Colonic mucosa (tissue), 4 donors: ENCODE measurements around the gene TTC22. TPM values are rescaled to one million over a fixed set of nuclear protein-coding genes. Genes with fewer than 3 reads are reported as not detected.

ENCODE experiments used
- DNase-seq: peaks from one replicate; pipeline ENCODE4 v3.0.0-alpha.2; 2020
- H3K27ac ChIP-seq: fragments of 200-600 bp; one replicate; pipeline ENCODE4 v1.8.0; 2021
- H3K27me3 ChIP-seq: fragments of 200-600 bp; one replicate; pipeline ENCODE4 v1.8.0; 2021
- H3K36me3 ChIP-seq: fragments of 200-600 bp; one replicate; pipeline ENCODE4 v1.8.0; 2021
- H3K4me1 ChIP-seq: fragments of 200-600 bp; one replicate; pipeline ENCODE4 v1.8.0; 2021; ENCODE audit warnings: mild to moderate bottlenecking
- H3K4me3 ChIP-seq: fragments of 200-600 bp; one replicate; pipeline ENCODE4 v1.8.0; 2021
- H3K9ac ChIP-seq, 2 donors: one replicate each; pipeline ENCODE4 v1.7.0; 2013; ENCODE audit warnings: control low read depth in 2 of 2, low read depth in 2 of 2, low read length in 2 of 2
- H3K9me3 ChIP-seq: fragments of 200-600 bp; one replicate; pipeline ENCODE4 v1.8.0; 2021
- intact Hi-C: fragments of 100-400 bp; cut with DNase I; formaldehyde crosslinking; loops from one replicate; pipeline ENCODE4 v1.14.1; 2022
- total RNA-seq, 2 donors: library from RNA; stranded (reverse); fragmentation: NEBNext Ultra II Directional in 1 of 2; extraction: Animal tissue kit (Norgen Biotek cat#: 25700) in 1 of 2; gene quantifications; one replicate each; pipeline ENCODE4 v1.2.1, GENCODE V29; 2021
- TF ChIP-seq, protein P1 (sequence below): fragments of 200-600 bp; IDR thresholded peaks from one replicate; pipeline ENCODE4 v1.8.0; 2022; ENCODE audit warnings: antibody characterized with exemption, mild to moderate bottlenecking
- donor health status: healthy.
- donor health status: DM: no; HTN: no; CAD: no.
- donor health status: DM: no; HTN: no; CAD: no.

TTC22 gene
- total RNA-seq, 2 donors from 2014 or later, result 52.4 to 80.6 TPM

DNA sequence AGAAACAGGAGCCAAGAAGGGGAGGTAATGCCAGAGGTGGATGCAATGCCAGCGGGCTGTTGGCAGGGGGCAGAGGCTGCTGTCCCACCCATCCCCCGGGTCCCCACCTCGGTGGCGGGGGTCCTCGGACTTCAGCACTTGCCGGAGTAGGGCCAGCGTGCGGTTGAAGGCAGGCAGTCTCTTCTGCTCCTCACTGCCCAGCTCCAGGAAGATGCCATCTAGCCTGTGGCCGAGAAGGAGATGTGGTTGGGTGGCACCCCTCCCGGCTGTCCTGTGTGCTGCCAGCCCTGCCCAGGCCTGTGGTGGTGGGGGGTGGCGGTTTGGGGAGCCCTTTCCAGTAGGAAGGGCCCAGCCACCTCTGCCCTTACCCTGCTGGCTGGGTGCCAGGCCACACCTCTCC is 13.5 kb downstream of the TTC22 start:
- H3K36me3 ChIP-seq, result no peaks in the 10 kb centered on the region
- no peaks in the 10 kb centered on the region for H3K4me1 ChIP-seq
- no peaks in the 10 kb centered on the region for H3K9me3 ChIP-seq
- intact Hi-C loops, result no loop called here
- H3K27ac ChIP-seq, result no peak overlapping the region
- H3K9ac ChIP-seq, result no peak overlapping the region
- TF ChIP-seq, protein P1, sequence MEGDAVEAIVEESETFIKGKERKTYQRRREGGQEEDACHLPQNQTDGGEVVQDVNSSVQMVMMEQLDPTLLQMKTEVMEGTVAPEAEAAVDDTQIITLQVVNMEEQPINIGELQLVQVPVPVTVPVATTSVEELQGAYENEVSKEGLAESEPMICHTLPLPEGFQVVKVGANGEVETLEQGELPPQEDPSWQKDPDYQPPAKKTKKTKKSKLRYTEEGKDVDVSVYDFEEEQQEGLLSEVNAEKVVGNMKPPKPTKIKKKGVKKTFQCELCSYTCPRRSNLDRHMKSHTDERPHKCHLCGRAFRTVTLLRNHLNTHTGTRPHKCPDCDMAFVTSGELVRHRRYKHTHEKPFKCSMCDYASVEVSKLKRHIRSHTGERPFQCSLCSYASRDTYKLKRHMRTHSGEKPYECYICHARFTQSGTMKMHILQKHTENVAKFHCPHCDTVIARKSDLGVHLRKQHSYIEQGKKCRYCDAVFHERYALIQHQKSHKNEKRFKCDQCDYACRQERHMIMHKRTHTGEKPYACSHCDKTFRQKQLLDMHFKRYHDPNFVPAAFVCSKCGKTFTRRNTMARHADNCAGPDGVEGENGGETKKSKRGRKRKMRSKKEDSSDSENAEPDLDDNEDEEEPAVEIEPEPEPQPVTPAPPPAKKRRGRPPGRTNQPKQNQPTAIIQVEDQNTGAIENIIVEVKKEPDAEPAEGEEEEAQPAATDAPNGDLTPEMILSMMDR, result no peak
- no peak overlapping the region for H3K4me3 ChIP-seq
- no peak for DNase-seq
- no peaks in the 10 kb centered on the region for H3K27me3 ChIP-seq

DNA sequence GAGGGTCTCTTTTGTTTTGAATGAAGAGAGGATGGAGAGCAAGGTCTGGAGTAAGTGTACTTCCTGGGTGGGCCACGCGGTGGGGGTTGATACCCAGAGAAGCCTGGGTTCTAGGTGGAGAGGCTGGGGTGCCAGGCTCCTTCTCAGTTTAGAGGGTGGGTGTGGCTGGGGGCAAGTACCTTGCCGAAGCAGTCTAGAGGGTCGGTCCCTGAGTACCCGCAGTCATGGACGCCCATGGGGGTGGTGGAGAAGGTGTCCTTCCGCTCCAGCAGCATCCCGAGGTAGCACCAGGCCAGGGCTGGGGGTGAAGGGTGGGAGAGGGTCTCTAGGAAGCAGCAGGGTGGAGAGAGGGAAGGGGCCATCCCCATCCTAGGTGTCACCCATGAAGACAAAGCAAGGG is 14.3 kb downstream of the TTC22 start:
- intact Hi-C loops, result no loop called here

DNA sequence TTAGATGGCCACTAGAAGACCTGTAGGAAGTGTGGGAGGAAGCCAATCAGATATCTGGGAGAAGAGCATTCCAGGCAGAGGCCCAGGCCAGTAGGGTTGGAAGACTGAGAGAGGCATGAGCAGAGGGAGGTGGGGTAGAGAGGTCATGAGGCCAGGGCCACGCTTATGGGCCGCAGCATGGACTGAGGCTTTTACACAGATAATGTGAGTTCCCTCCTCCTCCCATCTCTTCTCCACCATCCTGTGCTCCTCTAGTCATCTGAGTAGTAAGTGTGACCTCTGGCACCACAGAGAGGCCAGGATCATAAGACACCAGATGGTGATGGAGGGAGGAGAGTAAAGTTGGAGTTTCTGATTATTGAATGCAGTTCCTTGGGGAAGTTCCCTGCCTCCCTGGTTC is 17.1 kb downstream of the TTC22 start:
- intact Hi-C loops, result no loop called here
- Histone ChIP-seq H3K4me1 (no peaks in the 10 kb centered on the region), H3K27me3 (no peaks in the 10 kb centered on the region), H3K27ac (no peak overlapping the region), H3K36me3 (no peaks in the 10 kb centered on the region), H3K9me3 (no peaks in the 10 kb centered on the region), H3K4me3 (no peak overlapping the region), H3K9ac (no peak overlapping the region)
- TF ChIP-seq, protein P1, result no peak
- DNase-seq, result no peak

More for the DNA sequence above, 14.3 kb downstream of the TTC22 start:
- no peak for DNase-seq
- Histone ChIP-seq H3K27ac (no peak overlapping the region), H3K4me3 (no peak overlapping the region), H3K27me3 (no peaks in the 10 kb centered on the region), H3K4me1 (no peaks in the 10 kb centered on the region), H3K9me3 (no peaks in the 10 kb centered on the region), H3K36me3 (no peaks in the 10 kb centered on the region), H3K9ac (no peak overlapping the region)
- TF ChIP-seq, protein P1, result no peak

DNA sequence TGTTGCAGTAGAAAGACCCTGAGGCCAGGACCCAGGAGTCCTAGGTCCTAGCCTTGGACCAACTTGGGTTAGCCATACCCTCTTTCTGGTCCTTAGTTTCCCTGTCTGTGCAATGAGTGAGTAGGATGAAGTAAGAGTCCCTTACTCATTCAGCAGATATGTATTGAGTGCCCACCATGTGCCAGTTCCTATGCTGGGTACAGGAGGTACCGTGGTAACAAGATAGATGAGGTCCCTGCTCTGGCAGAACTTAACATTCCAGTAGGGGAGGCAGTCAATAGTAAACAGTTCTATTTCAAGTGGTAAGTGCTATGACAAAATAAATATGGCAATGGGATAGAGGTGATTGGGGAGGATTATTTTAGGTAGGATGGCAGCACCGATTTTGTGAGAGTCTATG is 18.5 kb downstream of the TTC22 start:
- intact Hi-C loops, result no loop called here
- no peak overlapping the region for H3K4me3 ChIP-seq
- DNase-seq, result no peak
- no peak overlapping the region for H3K27ac ChIP-seq
- no peak overlapping the region for H3K9ac ChIP-seq
- TF ChIP-seq, protein P1, result no peak
- H3K27me3 ChIP-seq, result no peaks in the 10 kb centered on the region
- H3K4me1 ChIP-seq, result no peaks in the 10 kb centered on the region
- H3K9me3 ChIP-seq, result no peaks in the 10 kb centered on the region
- H3K36me3 ChIP-seq, result no peaks in the 10 kb centered on the region

DNA sequence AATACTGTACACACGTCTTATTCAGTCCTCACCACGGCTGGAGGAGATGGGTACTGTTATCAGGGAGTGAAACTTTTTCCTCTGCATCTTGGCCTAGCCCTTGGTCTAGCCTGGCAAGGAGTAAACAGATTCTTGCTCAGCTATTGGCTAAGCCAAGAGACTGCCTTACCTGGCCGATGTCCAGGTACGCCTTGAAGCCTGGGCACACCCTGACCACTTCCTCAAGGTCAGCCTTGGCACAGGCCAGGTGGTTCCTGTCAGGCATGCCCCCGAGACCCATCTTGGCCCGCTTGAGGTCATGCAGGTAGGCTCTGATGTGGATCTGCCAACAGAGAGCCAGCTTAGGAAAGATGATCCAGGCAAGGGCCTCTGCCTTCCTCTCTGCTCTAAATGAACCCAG is 19.0 kb downstream of the TTC22 start:
- TF ChIP-seq, protein P1, result no peak
- no peak for DNase-seq
- Histone ChIP-seq H3K9ac (no peak overlapping the region), H3K4me1 (no peaks in the 10 kb centered on the region), H3K9me3 (no peaks in the 10 kb centered on the region), H3K4me3 (no peak overlapping the region), H3K27me3 (no peaks in the 10 kb centered on the region), H3K36me3 (no peaks in the 10 kb centered on the region), H3K27ac (no peak overlapping the region)
- intact Hi-C loops, result no loop called here
